Esophagus squamous epithelium (tissue), 4 donors: Measurements from ENCODE around the gene S100PBP.

Experiments used
- CTCF ChIP-seq, 6 experiments: fragments of 450-650 bp in 4 of 6; fragments of 200-600 bp in 2 of 6; sonication (generic) in 2 of 6; IDR thresholded peaks; one replicate each; pipeline ENCODE4 v1.5.1; 2016 to 2019; ENCODE audit warnings: antibody characterized with exemption in 6 of 6, mild to moderate bottlenecking in 4 of 6, moderate library complexity in 4 of 6
- POLR2A ChIP-seq, 4 donors: fragments of 450-650 bp; IDR thresholded peaks; one replicate each; pipeline ENCODE4 v1.6.1; 2017; ENCODE audit warnings: antibody characterized with exemption in 4 of 4, mild to moderate bottlenecking in 4 of 4, moderate library complexity in 3 of 4

- TF ChIP-seq CTCF (IDR thresholded peaks at IDR 0.05) (no peak), POLR2A (IDR thresholded peaks at IDR 0.05) (no peak)
These were observed 20.0 kb upstream of the S100PBP start for GRCh38 chr1:32797456-32797855.
